OCI-LY7 (cell line): ENCODE measurements around the gene KLHDC10. TPM values are rescaled to one million over a fixed set of nuclear protein-coding genes. Genes with fewer than 3 reads are reported as not detected.

Source experiments
- BruUV-seq: library from RNA; stranded (reverse); fragments of 400-500 nt; replicated peaks from 2 replicates; lab custom pipeline; 2021; lab: Mats Ljungman, UMichigan
- CTCF ChIA-PET: fragments of 300-600 bp; sonication (Branson Sonifier 250); formaldehyde crosslinking; loops from one replicate; lab custom pipeline; 2022; ENCODE audit warnings: antibody characterized with exemption; ENCODE audit not compliant: unreplicated experiment; lab: Charles Lee
- POLR2A ChIA-PET: fragments of 300-600 bp; sonication (Branson Sonifier 250); formaldehyde crosslinking; loops from one replicate; lab custom pipeline; 2022; ENCODE audit warnings: antibody characterized with exemption; lab: Charles Lee
- DNase-seq: peaks from one replicate; pipeline ENCODE4 v3.0.0-alpha.2; 2015; ENCODE audit warnings: low spot score
- H2AFZ ChIP-seq: fragments of 200-600 bp; sonication (generic), shearing (Covaris generic); 2 replicates; pipeline ENCODE4 v1.6.1; 2014; ENCODE audit warnings: mild to moderate bottlenecking, antibody characterized with exemption, low read length, moderate library complexity
- H3K27ac ChIP-seq: fragments of 200-600 bp; sonication (generic); 2 replicates; pipeline ENCODE4 v1.5.1; 2014; ENCODE audit warnings: mixed run types, low read depth, mild to moderate bottlenecking, moderate library complexity, low read length, inconsistent platforms; ENCODE audit not compliant: poor library complexity, severe bottlenecking
- H3K36me3 ChIP-seq: fragments of 200-600 bp; sonication (generic); 2 replicates; pipeline ENCODE4 v1.6.1; 2014; ENCODE audit warnings: mild to moderate bottlenecking, antibody characterized with exemption, low read length, moderate library complexity, mixed read lengths; ENCODE audit not compliant: insufficient read depth
- H3K4me1 ChIP-seq: fragments of 200-600 bp; sonication (generic); 2 replicates; pipeline ENCODE4 v1.5.1; 2014; ENCODE audit warnings: mild to moderate bottlenecking, low read length; ENCODE audit not compliant: insufficient read depth, poor library complexity, severe bottlenecking
- H3K4me2 ChIP-seq: fragments of 200-600 bp; sonication (generic); 2 replicates; pipeline ENCODE4 v1.6.1; 2014; ENCODE audit warnings: mild to moderate bottlenecking, low read length
- H3K4me3 ChIP-seq: fragments of 200-600 bp; sonication (generic); 2 replicates; pipeline ENCODE4 v1.5.1; 2014; ENCODE audit warnings: mild to moderate bottlenecking, low read depth, low read length; ENCODE audit not compliant: poor library complexity, severe bottlenecking
- H3K79me2 ChIP-seq: fragments of 200-600 bp; sonication (generic); 2 replicates; pipeline ENCODE4 v1.6.1; 2016; ENCODE audit warnings: low read depth, mild to moderate bottlenecking, low read length, moderate library complexity, mixed read lengths; ENCODE audit not compliant: insufficient read depth
- H3K9me2 ChIP-seq: fragments of 200-600 bp; sonication (generic); 2 replicates; pipeline ENCODE4 v1.6.1; 2016; ENCODE audit warnings: mild to moderate bottlenecking, low read length, mixed read lengths; ENCODE audit not compliant: insufficient read depth
- H3K9me3 ChIP-seq: fragments of 200-600 bp; sonication (generic); 2 replicates; pipeline ENCODE4 v1.6.1; 2014; ENCODE audit warnings: mild to moderate bottlenecking, mixed run types, low read length, mixed read lengths
- H4K20me1 ChIP-seq: fragments of 200-600 bp; sonication (generic); 2 replicates; pipeline ENCODE4 v1.6.1; 2014; ENCODE audit warnings: mild to moderate bottlenecking, antibody characterized with exemption, low read length, moderate library complexity, mixed read lengths; ENCODE audit not compliant: insufficient read depth
- EZH2phosphoT487 ChIP-seq: fragments of 200-600 bp; sonication (generic); IDR thresholded peaks from 2 replicates; pipeline ENCODE4 v1.6.1; 2018; ENCODE audit warnings: low read depth, borderline replicate concordance, mild to moderate bottlenecking, mixed run types, antibody characterized with exemption, low read length, moderate library complexity, mixed read lengths
- intact Hi-C: fragments of 100-400 bp; cut with micrococcal nuclease; formaldehyde crosslinking; loops from one replicate; pipeline ENCODE4 v1.10.0; 2022; ENCODE audit not compliant: unreplicated experiment
- total RNA-seq, 2 experiments: library from RNA; depleted of rRNA in 1 of 2; stranded (reverse); fragments of >200 nt in 1 of 2; shearing (Covaris generic) in 1 of 2; gene quantifications; 2 replicates each; pipeline ENCODE4 v1.2.3, GENCODE V29; 2014 to 2022
- TF ChIP-seq, protein P1 (sequence below): fragments of 200-600 bp; sonication (generic); conservative IDR thresholded peaks from 2 replicates; pipeline ENCODE4 v1.5.1; 2014; ENCODE audit warnings: mild to moderate bottlenecking, antibody characterized with exemption, low read length, moderate library complexity, mixed read lengths

The KLHDC10 gene
- total RNA-seq, 2 experiments from 2014 or later: 15.9 to 21.2 TPM

DNA sequence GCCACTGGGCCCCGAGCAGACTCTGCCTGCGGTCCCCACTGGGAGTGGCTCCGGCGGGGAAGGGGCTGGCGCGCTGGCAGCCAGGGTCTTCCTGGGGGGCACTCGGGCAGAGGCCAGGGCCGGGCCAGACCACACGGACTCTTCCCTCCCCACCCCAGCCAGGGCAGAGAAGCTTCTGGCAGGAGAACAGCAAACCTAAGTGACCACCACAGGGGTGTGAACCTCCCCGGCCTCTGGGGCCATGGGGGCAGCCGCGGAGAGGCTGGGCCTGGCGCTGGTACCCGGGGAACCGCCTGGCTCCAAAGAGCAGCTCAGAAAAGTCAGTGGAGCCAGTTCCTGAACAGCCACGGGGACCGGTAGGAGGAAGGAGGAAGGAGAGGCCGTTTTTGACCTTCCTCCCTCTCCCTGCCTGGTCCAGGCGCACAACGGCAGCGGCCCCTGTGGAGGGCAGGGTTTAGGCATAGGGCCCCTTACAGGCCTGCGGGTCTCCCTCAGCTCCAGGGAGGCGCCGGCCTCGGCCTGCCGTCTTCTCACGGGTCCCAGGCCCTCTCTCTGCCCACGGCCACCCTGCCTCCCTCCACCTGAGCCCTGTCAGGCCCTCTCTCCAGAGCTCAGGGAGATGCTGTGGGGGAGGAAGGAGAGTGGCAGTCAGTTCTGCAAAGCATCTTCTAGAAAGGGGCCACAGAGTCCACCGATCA, 83.0 kb downstream of the KLHDC10 start:
- ChIA-PET CTCF (no interaction called here), POLR2A (interaction anchor here (1.1 kb wide), 1 partner anchor 11 kb away, joined by 3 read pairs; no protein-coding TSS in a partner anchor)
- intact Hi-C loops: no loop called here
- H3K4me1 ChIP-seq: peaks cover 32% of the 10 kb centered on the region
- no peak overlapping the region for H3K4me2 ChIP-seq
- H3K36me3 ChIP-seq: 0 out of 2 replicates have a peak, but pooled peaks cover 8% of the 10 kb centered on the region
- H3K79me2 ChIP-seq: no peaks in the 10 kb centered on the region
- no peaks in the 10 kb centered on the region for H4K20me1 ChIP-seq
- no peak overlapping the region for H3K27ac ChIP-seq
- DNase-seq: no peak
- no TSS peak for BruUV-seq
- TF ChIP-seq EZH2phosphoT487: no peak
- TF ChIP-seq, protein P1, sequence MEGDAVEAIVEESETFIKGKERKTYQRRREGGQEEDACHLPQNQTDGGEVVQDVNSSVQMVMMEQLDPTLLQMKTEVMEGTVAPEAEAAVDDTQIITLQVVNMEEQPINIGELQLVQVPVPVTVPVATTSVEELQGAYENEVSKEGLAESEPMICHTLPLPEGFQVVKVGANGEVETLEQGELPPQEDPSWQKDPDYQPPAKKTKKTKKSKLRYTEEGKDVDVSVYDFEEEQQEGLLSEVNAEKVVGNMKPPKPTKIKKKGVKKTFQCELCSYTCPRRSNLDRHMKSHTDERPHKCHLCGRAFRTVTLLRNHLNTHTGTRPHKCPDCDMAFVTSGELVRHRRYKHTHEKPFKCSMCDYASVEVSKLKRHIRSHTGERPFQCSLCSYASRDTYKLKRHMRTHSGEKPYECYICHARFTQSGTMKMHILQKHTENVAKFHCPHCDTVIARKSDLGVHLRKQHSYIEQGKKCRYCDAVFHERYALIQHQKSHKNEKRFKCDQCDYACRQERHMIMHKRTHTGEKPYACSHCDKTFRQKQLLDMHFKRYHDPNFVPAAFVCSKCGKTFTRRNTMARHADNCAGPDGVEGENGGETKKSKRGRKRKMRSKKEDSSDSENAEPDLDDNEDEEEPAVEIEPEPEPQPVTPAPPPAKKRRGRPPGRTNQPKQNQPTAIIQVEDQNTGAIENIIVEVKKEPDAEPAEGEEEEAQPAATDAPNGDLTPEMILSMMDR: no peak
- no peak overlapping the region for H3K4me3 ChIP-seq
- H2AFZ ChIP-seq: no peak overlapping the region
- H3K9me3 ChIP-seq: 0 out of 2 replicates have a peak, but pooled peaks cover 5% of the 10 kb centered on the region
- no peaks in the 10 kb centered on the region for H3K9me2 ChIP-seq

DNA sequence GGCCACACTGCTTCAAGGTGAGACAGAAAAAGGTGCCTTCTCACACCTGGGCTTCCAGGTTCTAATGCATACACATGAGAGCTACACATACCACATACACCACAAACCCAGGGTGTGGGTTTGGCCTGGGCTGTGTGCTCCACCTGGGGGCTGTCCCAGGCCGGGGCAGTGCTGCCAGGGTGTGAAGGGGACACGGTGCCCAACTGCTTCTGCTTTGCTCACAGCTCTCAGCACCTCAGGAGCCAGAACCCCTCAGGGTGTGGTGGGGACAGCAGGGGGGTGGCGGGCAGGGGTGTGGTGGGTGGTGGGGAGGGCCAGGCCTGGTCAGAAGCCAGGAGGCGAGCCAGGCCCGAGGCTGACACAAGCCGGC, 83.8 kb downstream of the KLHDC10 start:
- POLR2A ChIA-PET: interaction anchor here (1.1 kb wide), 1 partner anchor 10 kb away, joined by 3 read pairs; no protein-coding TSS in a partner anchor
- intact Hi-C loops: no loop called here

More for the DNA sequence above, 83.8 kb downstream of the KLHDC10 start:
- Histone ChIP-seq H3K9me2 (no peaks in the 10 kb centered on the region), H3K36me3 (0 out of 2 replicates have a peak, but pooled peaks cover 8% of the 10 kb centered on the region), H3K4me2 (no peak overlapping the region), H3K9me3 (0 out of 2 replicates have a peak, but pooled peaks cover 5% of the 10 kb centered on the region), H4K20me1 (no peaks in the 10 kb centered on the region), H3K27ac (no peak overlapping the region), H3K4me1 (peaks cover 25% of the 10 kb centered on the region), H3K4me3 (no peak overlapping the region), H3K79me2 (no peaks in the 10 kb centered on the region), H2AFZ (no peak overlapping the region)
- CTCF ChIA-PET: no interaction called here
- BruUV-seq: no TSS peak
- DNase-seq: no peak
- TF ChIP-seq, protein P1: no peak
- no peak for TF ChIP-seq EZH2phosphoT487
